Skin epidermis (tissue), 12 donors: ENCODE results near the gene HSPB9.

Experiments
- H3K27ac ChIP-seq, 21 experiments: fragments of 200-600 bp; sonication (generic) in 11 of 21; one replicate each; pipeline ENCODE4 v1.5.0; 2020; ENCODE audit warnings: mild to moderate bottlenecking in 3 of 21, inconsistent platforms in 2 of 21, moderate library complexity in 2 of 21
- H3K4me3 ChIP-seq, 7 experiments: fragments of 200-600 bp; sonication (generic) in 2 of 7; one replicate each; pipeline ENCODE4 v1.5.0; 2020; ENCODE audit warnings: inconsistent platforms in 2 of 7, mild to moderate bottlenecking in 2 of 7, moderate library complexity in 1 of 7

The HSPB9 gene

GRCh38 chr17:42116705-42117396 is 5.8 kb upstream of the HSPB9 start:
- Histone ChIP-seq H3K4me3 (no peak overlapping the region), H3K27ac (peak overlapping the region in 2 of 21 experiments; percentile 32 to 71)

- Histone ChIP-seq H3K27ac (no peak overlapping the region), H3K4me3 (no peak overlapping the region)
These were observed 5.0 kb upstream of the HSPB9 start for GRCh38 chr17:42117397-42118125.

- no peak overlapping the region for H3K4me3 ChIP-seq
These were observed 4.5 kb upstream of the HSPB9 start for GRCh38 chr17:42118126-42118510.

GRCh38 chr17:42118545-42118944 is 4.1 kb upstream of the HSPB9 start:
- no peak overlapping the region for H3K4me3 ChIP-seq
- H3K27ac ChIP-seq: no peak overlapping the region

More at GRCh38 chr17:42118126-42118510, 4.5 kb upstream of the HSPB9 start:
- no peak overlapping the region for H3K27ac ChIP-seq

- no peak overlapping the region for H3K27ac ChIP-seq
- H3K4me3 ChIP-seq: no peak overlapping the region
These were observed 3.3 kb upstream of the HSPB9 start for GRCh38 chr17:42119301-42119700.

- Histone ChIP-seq H3K27ac (peak overlapping the region in 8 of 21 experiments; percentile 64 to 94 (median 88)), H3K4me3 (peak overlapping the region; percentile 52 to 92 (median 78))
These were observed 2.3 kb upstream of the HSPB9 start for GRCh38 chr17:42120161-42120769.

GRCh38 chr17:42120770-42121769 is 1.5 kb upstream of the HSPB9 start, which contains the start of gene KAT2A:
Gene KAT2A, minus strand, starts transcription at chr17:42121367. Its CDS starts 63 bp downstream, at chr17:42121304.
- Histone ChIP-seq H3K27ac (peak within 1 kb of the TSS; percentile 64 to 94 (median 87)), H3K4me3 (peak within 1 kb of the TSS; percentile 52 to 92 (median 78))

- Histone ChIP-seq H3K27ac (no peak overlapping the region), H3K4me3 (no peak overlapping the region)
These were observed 1.7 kb downstream of the HSPB9 start for GRCh38 chr17:42124256-42124655.

- H3K27ac ChIP-seq: no peak overlapping the region
- H3K4me3 ChIP-seq: no peak overlapping the region
These were observed 3.0 kb downstream of the HSPB9 start for GRCh38 chr17:42125565-42125964.

GRCh38 chr17:42126836-42127235 is 4.2 kb downstream of the HSPB9 start:
- no peak overlapping the region for H3K27ac ChIP-seq

GRCh38 chr17:42127414-42127813 is 4.8 kb downstream of the HSPB9 start:
- no peak overlapping the region for H3K27ac ChIP-seq

More at GRCh38 chr17:42126836-42127235, 4.2 kb downstream of the HSPB9 start:
- no peak overlapping the region for H3K4me3 ChIP-seq

GRCh38 chr17:42129109-42129837 is 6.7 kb downstream of the HSPB9 start:
- peak overlapping the region in 15 of 21 experiments; percentile 4 to 76 (median 47) for H3K27ac ChIP-seq
- no peak overlapping the region for H3K4me3 ChIP-seq

More at GRCh38 chr17:42127414-42127813, 4.8 kb downstream of the HSPB9 start:
- H3K4me3 ChIP-seq: no peak overlapping the region

- no peak overlapping the region for H3K4me3 ChIP-seq
These were observed 7.8 kb downstream of the HSPB9 start for GRCh38 chr17:42130310-42130936.

GRCh38 chr17:42131232-42131631 is 8.6 kb downstream of the HSPB9 start:
- no peak overlapping the region for H3K4me3 ChIP-seq
- H3K27ac ChIP-seq: peak overlapping the region in 19 of 21 experiments; percentile 1 to 76 (median 50)

More at GRCh38 chr17:42130310-42130936, 7.8 kb downstream of the HSPB9 start:
- peak overlapping the region in 17 of 21 experiments; percentile 1 to 76 (median 50) for H3K27ac ChIP-seq

- peak overlapping the region in 16 of 21 experiments; percentile 6 to 76 (median 50) for H3K27ac ChIP-seq
- H3K4me3 ChIP-seq: no peak overlapping the region
These were observed 9.4 kb downstream of the HSPB9 start for GRCh38 chr17:42131981-42132432.

GRCh38 chr17:42132941-42133340 is 10.3 kb downstream of the HSPB9 start:
- H3K27ac ChIP-seq: peak overlapping the region in 18 of 21 experiments; percentile 9 to 76 (median 47)
- H3K4me3 ChIP-seq: no peak overlapping the region

GRCh38 chr17:42133461-42134041 is 10.9 kb downstream of the HSPB9 start:
- H3K4me3 ChIP-seq: no peak overlapping the region
- peak overlapping the region in 15 of 21 experiments; percentile 5 to 76 (median 55) for H3K27ac ChIP-seq
